WTC11 (cell line): ENCODE data around the gene MRPL39. TPM values are rescaled to one million over a fixed set of nuclear protein-coding genes. Genes with fewer than 3 reads are reported as not detected.

Experiments
- ATAC-seq: fragments of 200-7000 bp; cut with Tn5 transposase; 2 replicates; pipeline ENCODE4 v1.10.0; 2021; ENCODE audit warnings: mild to moderate bottlenecking, moderate library complexity
- CTCF ChIA-PET: fragments of 300-600 bp; sonication (Branson Sonifier 250); formaldehyde crosslinking; loops from one replicate; lab custom pipeline; 2021; ENCODE audit warnings: antibody characterized with exemption; lab: Charles Lee
- POLR2A ChIA-PET: fragments of 350-600 bp; sonication (Branson Sonifier 250); formaldehyde crosslinking; loops from one replicate; lab custom pipeline; 2021; ENCODE audit warnings: antibody characterized with exemption; lab: Charles Lee
- DNase-seq: peaks from one replicate; pipeline ENCODE4 v3.0.0; 2021; ENCODE audit warnings: low spot score
- H3K27ac Mint-ChIP-seq: 2 replicates; pipeline ENCODE4 v1.8.0; 2021; ENCODE audit warnings: mixed read lengths
- H3K27me3 Mint-ChIP-seq: 2 replicates; pipeline ENCODE4 v1.8.0; 2021; ENCODE audit warnings: low read depth, mild to moderate bottlenecking, moderate library complexity, mixed read lengths
- H3K36me3 Mint-ChIP-seq: 2 replicates; pipeline ENCODE4 v1.8.0; 2021; ENCODE audit warnings: mixed read lengths
- H3K4me1 Mint-ChIP-seq: 2 replicates; pipeline ENCODE4 v1.8.0; 2022; ENCODE audit warnings: mixed read lengths
- H3K4me3 Mint-ChIP-seq: 2 replicates; pipeline ENCODE4 v1.8.0; 2021; ENCODE audit warnings: mild to moderate bottlenecking, moderate library complexity, mixed read lengths
- H3K9me3 Mint-ChIP-seq: 2 replicates; pipeline ENCODE4 v1.8.0; 2021; ENCODE audit warnings: mixed read lengths
- ARID4B ChIP-seq: sonication (generic); formaldehyde crosslinking; IDR thresholded peaks from 2 replicates; pipeline ENCODE4 v1.8.0; 2023; ENCODE audit warnings: missing genetic modification reagents, mild to moderate bottlenecking, borderline replicate concordance
- ATF3 ChIP-seq: sonication (generic); formaldehyde crosslinking; conservative IDR thresholded peaks from 2 replicates; pipeline ENCODE4 v1.8.1; 2022; ENCODE audit warnings: mild to moderate bottlenecking, missing genetic modification reagents
- ETV6 ChIP-seq: sonication (generic); formaldehyde crosslinking; IDR thresholded peaks from 2 replicates; pipeline ENCODE4 v1.8.1; 2022; ENCODE audit warnings: mild to moderate bottlenecking, missing genetic modification reagents
- FOXJ3 ChIP-seq: sonication (generic); formaldehyde crosslinking; IDR thresholded peaks from 2 replicates; pipeline ENCODE4 v1.9.0; 2021; ENCODE audit warnings: missing genetic modification reagents, mild to moderate bottlenecking, borderline replicate concordance
- FOXK1 ChIP-seq: sonication (generic); formaldehyde crosslinking; IDR thresholded peaks from 2 replicates; pipeline ENCODE4 v1.8.0; 2022; ENCODE audit warnings: mild to moderate bottlenecking, moderate library complexity, missing genetic modification reagents
- GABPB1 ChIP-seq: sonication (generic); formaldehyde crosslinking; IDR thresholded peaks from 2 replicates; pipeline ENCODE4 v1.8.1; 2023; ENCODE audit warnings: mild to moderate bottlenecking, missing genetic modification reagents
- GRHL2 ChIP-seq: fragments of 250-450 bp; sonication (Bioruptor Pico); IDR thresholded peaks from 2 replicates; pipeline ENCODE4 v1.8.0; 2022; ENCODE audit warnings: mild to moderate bottlenecking, moderate library complexity; ENCODE audit not compliant: insufficient replicate concordance, severe bottlenecking
- KAT7 ChIP-seq: sonication (generic); formaldehyde crosslinking; IDR thresholded peaks from 2 replicates; pipeline ENCODE4 v1.8.1; 2023; ENCODE audit warnings: missing genetic modification reagents, mild to moderate bottlenecking, borderline replicate concordance
- MYBL2 ChIP-seq: sonication (generic); formaldehyde crosslinking; IDR thresholded peaks from 2 replicates; pipeline ENCODE4 v1.8.1; 2023; ENCODE audit warnings: mild to moderate bottlenecking, moderate library complexity, missing genetic modification reagents
- NFATC4 ChIP-seq: fragments of 250-450 bp; sonication (Bioruptor Pico); IDR thresholded peaks from 2 replicates; pipeline ENCODE4 v1.9.0; 2021; ENCODE audit warnings: mild to moderate bottlenecking
- SOX15 ChIP-seq: fragments of 250-450 bp; sonication (Bioruptor Pico); IDR thresholded peaks from 2 replicates; pipeline ENCODE4 v1.9.0; 2021; ENCODE audit warnings: mild to moderate bottlenecking
- TP53 ChIP-seq: sonication (generic); formaldehyde crosslinking; IDR thresholded peaks from 2 replicates; pipeline ENCODE4 v1.8.1; 2023; ENCODE audit warnings: mild to moderate bottlenecking, missing genetic modification reagents
- ZNF138 ChIP-seq: sonication (generic); formaldehyde crosslinking; conservative IDR thresholded peaks from 2 replicates; pipeline ENCODE4 v1.8.1; 2022; ENCODE audit warnings: mild to moderate bottlenecking, moderate library complexity, missing genetic modification reagents
- ZNF317 ChIP-seq: sonication (generic); formaldehyde crosslinking; IDR thresholded peaks from 2 replicates; pipeline ENCODE4 v1.8.1; 2023; ENCODE audit warnings: low read depth, mild to moderate bottlenecking, moderate library complexity, missing genetic modification reagents, borderline replicate concordance
- ZNF423 ChIP-seq: fragments of 250-450 bp; sonication (Bioruptor Pico); IDR thresholded peaks from 2 replicates; pipeline ENCODE4 v2.1.2; 2022; ENCODE audit warnings: mild to moderate bottlenecking, moderate library complexity
- ZSCAN18 ChIP-seq: fragments of 250-450 bp; sonication (Bioruptor Pico); IDR thresholded peaks from 2 replicates; pipeline ENCODE4 v2.1.2; 2022; ENCODE audit warnings: mild to moderate bottlenecking, moderate library complexity
- total RNA-seq: library from RNA; stranded (reverse); gene quantifications from 3 replicates; pipeline ENCODE4 v1.2.3, GENCODE V29; 2021
- TF ChIP-seq, protein P1 (sequence below): sonication (generic); formaldehyde crosslinking; IDR thresholded peaks from 2 replicates; pipeline ENCODE4 v1.8.1; 2022; ENCODE audit warnings: mild to moderate bottlenecking, moderate library complexity, missing genetic modification reagents
- TF ChIP-seq, protein P2 (sequence below): sonication (generic); formaldehyde crosslinking; IDR thresholded peaks from 2 replicates; pipeline ENCODE4 v1.8.1; 2023; ENCODE audit warnings: mild to moderate bottlenecking, missing genetic modification reagents

Gene MRPL39
- total RNA-seq, 1 experiment from 2014 or later: 34.7 TPM

GRCh38 chr21:25632296-25632695 lies 25.0 kb upstream of the MRPL39 start:
- no peak overlapping the region for H3K27ac Mint-ChIP-seq
- ATAC-seq: no peak
- CTCF ChIA-PET: no interaction called here

More at GRCh38 chr21:25632296-25632695, 25.0 kb upstream of the MRPL39 start:
- no peaks in the 10 kb centered on the region for H3K4me1 Mint-ChIP-seq
- H3K9me3 Mint-ChIP-seq: no peaks in the 10 kb centered on the region
- no peak for DNase-seq
- POLR2A ChIA-PET: no interaction called here
- no peak for TF ChIP-seq ATF3 (CRISPR knock-in tag)
- TF ChIP-seq TP53 (CRISPR knock-in tag): no peak
- TF ChIP-seq MYBL2 (CRISPR knock-in tag): no peak
- no peak for TF ChIP-seq FOXJ3 (CRISPR knock-in tag)
- no peak for TF ChIP-seq GABPB1 (CRISPR knock-in tag)
- no peak for TF ChIP-seq ZSCAN18 (CRISPR knock-in tag)
- TF ChIP-seq ARID4B (CRISPR knock-in tag): no peak
- TF ChIP-seq, protein P1, sequence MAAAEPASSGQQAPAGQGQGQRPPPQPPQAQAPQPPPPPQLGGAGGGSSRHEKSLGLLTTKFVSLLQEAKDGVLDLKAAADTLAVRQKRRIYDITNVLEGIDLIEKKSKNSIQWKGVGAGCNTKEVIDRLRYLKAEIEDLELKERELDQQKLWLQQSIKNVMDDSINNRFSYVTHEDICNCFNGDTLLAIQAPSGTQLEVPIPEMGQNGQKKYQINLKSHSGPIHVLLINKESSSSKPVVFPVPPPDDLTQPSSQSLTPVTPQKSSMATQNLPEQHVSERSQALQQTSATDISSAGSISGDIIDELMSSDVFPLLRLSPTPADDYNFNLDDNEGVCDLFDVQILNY (CRISPR knock-in tag): no peak
- no peak for TF ChIP-seq NFATC4 (CRISPR knock-in tag)
- no peak for TF ChIP-seq GRHL2 (CRISPR knock-in tag)
- no peak for TF ChIP-seq FOXK1 (CRISPR knock-in tag)
- no peak for TF ChIP-seq ZNF317 (CRISPR knock-in tag)
- TF ChIP-seq, protein P2, sequence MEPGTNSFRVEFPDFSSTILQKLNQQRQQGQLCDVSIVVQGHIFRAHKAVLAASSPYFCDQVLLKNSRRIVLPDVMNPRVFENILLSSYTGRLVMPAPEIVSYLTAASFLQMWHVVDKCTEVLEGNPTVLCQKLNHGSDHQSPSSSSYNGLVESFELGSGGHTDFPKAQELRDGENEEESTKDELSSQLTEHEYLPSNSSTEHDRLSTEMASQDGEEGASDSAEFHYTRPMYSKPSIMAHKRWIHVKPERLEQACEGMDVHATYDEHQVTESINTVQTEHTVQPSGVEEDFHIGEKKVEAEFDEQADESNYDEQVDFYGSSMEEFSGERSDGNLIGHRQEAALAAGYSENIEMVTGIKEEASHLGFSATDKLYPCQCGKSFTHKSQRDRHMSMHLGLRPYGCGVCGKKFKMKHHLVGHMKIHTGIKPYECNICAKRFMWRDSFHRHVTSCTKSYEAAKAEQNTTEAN (CRISPR knock-in tag): no peak
- TF ChIP-seq ETV6: no peak
- TF ChIP-seq KAT7 (CRISPR knock-in tag): no peak
- TF ChIP-seq ZNF138 (CRISPR knock-in tag): no peak
- TF ChIP-seq ZNF423 (CRISPR knock-in tag): no peak
- TF ChIP-seq SOX15 (CRISPR knock-in tag): no peak
- H3K4me3 Mint-ChIP-seq: no peak overlapping the region
- no peaks in the 10 kb centered on the region for H3K36me3 Mint-ChIP-seq
- peaks cover 7% of the 10 kb centered on the region for H3K27me3 Mint-ChIP-seq
